HPDE6-E6E7 (cell line): ENCODE results near the gene FNDC11.
"Not testable (repeated sequence)": the region's sequence is repeated elsewhere in the genome, so short reads cannot be mapped to it uniquely, and the experiment has no call there.

Experiments
- DNase-seq: peaks from one replicate; pipeline ENCODE4 v3.0.0; 2011; ENCODE audit warnings: missing footprints; ENCODE audit errors: extremely low spot score

The FNDC11 gene

GRCh38 chr20:63566395-63567135 is 12.6 kb downstream of the FNDC11 start:
- no peak for DNase-seq

GRCh38 chr20:63567136-63567385 is 13.1 kb downstream of the FNDC11 start:
- DNase-seq, result no peak

GRCh38 chr20:63567386-63568169 is 13.6 kb downstream of the FNDC11 start:
- no peak for DNase-seq

- no peak for DNase-seq
Observed at GRCh38 chr20:63568170-63568981, 14.4 kb downstream of the FNDC11 start.

- no peak for DNase-seq
Observed at GRCh38 chr20:63568986-63569949, 15.3 kb downstream of the FNDC11 start.

GRCh38 chr20:63570281-63571086 is 16.5 kb downstream of the FNDC11 start:
- no peak for DNase-seq

- not testable (repeated sequence) for DNase-seq
Observed at GRCh38 chr20:63571087-63571478, 17.1 kb downstream of the FNDC11 start.

GRCh38 chr20:63572071-63572787 is 18.3 kb downstream of the FNDC11 start:
- no peak for DNase-seq

GRCh38 chr20:63572788-63573646 is 19.1 kb downstream of the FNDC11 start:
- DNase-seq, result no peak

- no peak for DNase-seq
Observed at GRCh38 chr20:63573647-63574131, 19.7 kb downstream of the FNDC11 start.

- peak; percentile 95 for DNase-seq
Observed at GRCh38 chr20:63574156-63574828, 20.3 kb downstream of the FNDC11 start, which contains the start of gene HELZ2. Gene HELZ2, minus strand, starts transcription at chr20:63574239. Its CDS starts 1,854 bp downstream, at chr20:63572385.

- DNase-seq, result no peak
Observed at GRCh38 chr20:63574829-63575743, 21.1 kb downstream of the FNDC11 start.

- DNase-seq, result no peak
Observed at GRCh38 chr20:63576311-63576710, 22.4 kb downstream of the FNDC11 start.

- no peak for DNase-seq
Observed at GRCh38 chr20:63577317-63577894, 23.4 kb downstream of the FNDC11 start.

- no peak for DNase-seq
Observed at GRCh38 chr20:63578224-63579016, 24.5 kb downstream of the FNDC11 start.
